ENCODE measurements around the gene ENDOV. TPM values are rescaled to one million over a fixed set of nuclear protein-coding genes. Genes with fewer than 3 reads are reported as not detected.

ENDOV gene
- 10 to 100 TPM; 32.7 to 46.6 (median 41.9) TPM for polyA plus RNA-seq (ENCODE audit: insufficient read depth in 1 of 5, insufficient read length in 5 of 5, low replicate concordance in 1 of 5)
- long read RNA-seq, donor 1, partial matches to known transcripts = 0 of 5 reads
- long read RNA-seq, donor 1, other reads (novel, unspliced or antisense) = 0 of 5 reads
- long read RNA-seq, donor 2, partial matches to known transcripts = 0 of 2 reads
- long read RNA-seq, donor 2, other reads (novel, unspliced or antisense) = 0 of 2 reads
- long read RNA-seq, donor 3, partial matches to known transcripts = 0 of 2 reads
- long read RNA-seq, donor 3, other reads (novel, unspliced or antisense) = 0 of 2 reads
- long read RNA-seq, donor 4, partial matches to known transcripts = 0 of 1 reads
- long read RNA-seq, donor 4, other reads (novel, unspliced or antisense) = 0 of 1 reads
- long read RNA-seq, donor 5, partial matches to known transcripts = 0 of 4 reads
- long read RNA-seq, donor 5, other reads (novel, unspliced or antisense) = 0 of 4 reads
- long read RNA-seq, donor 6, partial matches to known transcripts = 0 of 8 reads
- long read RNA-seq, donor 6, other reads (novel, unspliced or antisense) = 0 of 8 reads
- long read RNA-seq, donor 7, partial matches to known transcripts = 0 of 3 reads
- long read RNA-seq, donor 7, other reads (novel, unspliced or antisense) = 0 of 3 reads
- long read RNA-seq, donor 8, partial matches to known transcripts = 0 of 1 reads
- long read RNA-seq, donor 8, other reads (novel, unspliced or antisense) = 0 of 1 reads

- DNase-seq = peak; percentile 96 to 98
Observed at GRCh38 chr17:80414803-80415625, at the start of gene ENDOV. ENDOV (plus strand) TSS chr17:80415167; CDS start chr17:80415195, 28 bp downstream.

- DNase-seq = no peak
Observed at GRCh38 chr17:80365983-80366382, 49.0 kb upstream of the ENDOV start.

GRCh38 chr17:80367503-80367902 is 47.5 kb upstream of the ENDOV start:
- DNase-seq = no peak

- no peak for DNase-seq
Observed at GRCh38 chr17:80371196-80371595, 43.8 kb upstream of the ENDOV start.

GRCh38 chr17:80372456-80372855 is 42.5 kb upstream of the ENDOV start:
- DNase-seq = no peak

GRCh38 chr17:80372922-80373570 is 41.9 kb upstream of the ENDOV start:
- no peak for DNase-seq

GRCh38 chr17:80374039-80374731 is 40.8 kb upstream of the ENDOV start:
- DNase-seq = no peak

GRCh38 chr17:80374732-80375585 is 40.0 kb upstream of the ENDOV start:
- DNase-seq = no peak

GRCh38 chr17:80376531-80376930 is 38.4 kb upstream of the ENDOV start:
- no peak for DNase-seq

- no peak for DNase-seq
Observed at GRCh38 chr17:80377798-80378197, 37.2 kb upstream of the ENDOV start.

- no peak for DNase-seq
Observed at GRCh38 chr17:80379348-80379747, 35.6 kb upstream of the ENDOV start.

GRCh38 chr17:80380068-80380467 is 34.9 kb upstream of the ENDOV start:
- no peak for DNase-seq

GRCh38 chr17:80380555-80381002 is 34.4 kb upstream of the ENDOV start:
- peak in 1 of 2 donors; percentile 21 for DNase-seq

- no peak for DNase-seq
Observed at GRCh38 chr17:80381416-80381923, 33.5 kb upstream of the ENDOV start.

- no peak for DNase-seq
Observed at GRCh38 chr17:80382446-80382845, 32.5 kb upstream of the ENDOV start.

GRCh38 chr17:80382956-80383355 is 32.0 kb upstream of the ENDOV start:
- no peak for DNase-seq

- no peak for DNase-seq
Observed at GRCh38 chr17:80384078-80384960, 30.6 kb upstream of the ENDOV start.

- DNase-seq = no peak
Observed at GRCh38 chr17:80385046-80385445, 29.9 kb upstream of the ENDOV start.

- no peak for DNase-seq
Observed at GRCh38 chr17:80386341-80386740, 28.6 kb upstream of the ENDOV start.

Data from right lung (tissue), 10 donors.